ENCODE results near the gene ERC2.
"Not testable (repeated sequence)": the region's sequence is repeated elsewhere in the genome, so short reads cannot be mapped to it uniquely, and the experiment has no call there.

ERC2 gene

GRCh38 chr3:56060521-56061278 is 407.6 kb downstream of the ERC2 start:
- no peak for DNase-seq (ENCODE audit: low read depth)

- DNase-seq (ENCODE audit: low read depth): no peak
Measured at GRCh38 chr3:56059731-56060130, 408.5 kb downstream of the ERC2 start.

- DNase-seq (ENCODE audit: low read depth): no peak
Measured at GRCh38 chr3:56055951-56056350, 412.3 kb downstream of the ERC2 start.

DNA sequence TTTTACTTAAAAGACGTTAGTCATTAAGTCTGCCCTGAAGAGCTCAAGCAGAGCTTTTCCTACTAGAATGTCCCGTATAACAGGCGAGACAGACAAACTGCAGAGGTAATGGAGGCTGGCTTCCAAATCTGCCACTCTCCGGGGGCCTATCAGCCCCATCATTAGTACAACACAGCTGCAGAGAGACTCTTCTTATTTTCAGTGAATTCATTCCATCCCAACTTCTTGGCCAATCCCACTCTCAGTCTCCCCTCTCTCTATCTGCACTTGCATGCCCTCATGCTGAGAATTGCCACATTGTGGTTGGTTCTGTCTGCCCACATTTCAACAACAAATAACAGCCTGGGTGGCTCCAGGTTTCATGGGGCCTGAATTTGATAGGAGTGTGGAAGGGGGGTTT is 412.7 kb downstream of the ERC2 start:
- DNase-seq (ENCODE audit: low read depth): no peak

- no peak for DNase-seq (ENCODE audit: low read depth)
Measured at GRCh38 chr3:56054844-56055243, 413.4 kb downstream of the ERC2 start.

DNA sequence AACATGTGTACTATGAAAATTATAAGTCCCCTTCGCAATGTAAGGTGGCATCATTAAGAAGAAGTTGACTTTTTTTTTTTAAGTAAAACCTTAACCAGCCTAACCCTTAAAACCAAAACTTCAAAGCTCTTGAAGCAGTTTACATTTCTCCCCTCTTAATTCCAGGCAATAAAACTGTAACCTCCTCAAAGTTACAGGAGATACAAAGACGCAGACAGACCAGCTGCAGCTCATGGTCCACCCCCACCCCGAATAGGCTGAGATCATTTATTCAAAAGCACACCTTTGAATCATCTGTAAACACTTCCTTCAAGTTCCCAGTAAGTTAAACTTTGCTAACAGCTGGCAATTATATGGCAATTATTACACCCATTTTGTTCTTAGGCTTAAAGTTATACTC is 414.5 kb downstream of the ERC2 start:
- no peak for DNase-seq (ENCODE audit: low read depth)

- no peak for DNase-seq (ENCODE audit: low read depth)
Measured at GRCh38 chr3:56052188-56052587, 416.1 kb downstream of the ERC2 start.

- no peak for DNase-seq (ENCODE audit: low read depth)
Measured at GRCh38 chr3:56051052-56051451, 417.2 kb downstream of the ERC2 start.

GRCh38 chr3:56048946-56049345 is 419.3 kb downstream of the ERC2 start:
- no peak for DNase-seq (ENCODE audit: low read depth)

DNA sequence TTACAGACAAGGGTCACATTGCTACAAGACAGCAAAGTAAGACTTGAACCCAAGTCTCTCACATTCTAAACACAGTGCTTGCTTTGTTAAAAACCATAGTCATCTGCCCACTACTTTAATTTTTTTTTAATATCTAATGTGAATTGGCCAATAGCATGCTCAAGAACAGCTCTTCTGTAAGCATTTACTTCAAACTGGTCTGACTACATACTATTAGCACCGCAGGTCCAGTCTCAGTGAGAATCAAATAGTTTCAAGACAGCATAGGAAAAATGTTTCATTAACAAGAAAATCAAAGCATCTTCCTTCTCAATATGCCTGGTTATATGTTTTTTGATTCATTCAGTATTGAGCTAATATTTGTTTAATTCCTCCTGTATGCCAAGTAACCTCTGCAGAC is 419.9 kb downstream of the ERC2 start:
- DNase-seq (ENCODE audit: low read depth): no peak

DNA sequence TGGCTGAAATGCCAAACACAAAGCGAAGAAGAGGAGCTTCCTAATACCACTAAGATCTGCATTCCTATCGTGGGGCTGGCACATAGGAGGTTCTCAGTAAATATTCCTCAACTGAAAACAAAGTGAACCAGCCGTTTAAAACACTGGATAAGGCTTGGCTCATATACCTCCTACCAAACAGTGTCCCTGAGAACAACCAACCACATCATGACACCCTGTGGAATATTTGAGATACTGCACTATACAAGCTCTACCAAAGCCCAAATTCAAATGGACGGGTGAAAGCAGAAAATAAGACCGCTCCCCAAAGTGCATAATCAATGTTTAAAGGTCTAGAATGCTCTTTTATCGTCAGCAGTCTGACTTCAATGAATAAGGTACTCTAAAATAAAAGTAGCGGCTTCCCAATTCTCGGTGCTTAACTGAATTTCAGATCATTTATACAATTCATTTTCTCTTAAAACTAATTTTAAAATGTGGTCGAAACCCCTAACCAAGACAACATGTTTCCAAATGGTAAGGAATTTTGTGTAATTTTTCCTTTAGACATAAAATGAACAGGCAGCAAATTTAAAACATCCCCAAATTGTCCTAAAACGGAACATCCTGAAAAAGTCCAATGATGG is 425.8 kb downstream of the ERC2 start:
- peak; percentile 10 for DNase-seq (ENCODE audit: low read depth)

- no peak for DNase-seq (ENCODE audit: low read depth)
Measured at GRCh38 chr3:56025326-56025725, 442.9 kb downstream of the ERC2 start.

DNA sequence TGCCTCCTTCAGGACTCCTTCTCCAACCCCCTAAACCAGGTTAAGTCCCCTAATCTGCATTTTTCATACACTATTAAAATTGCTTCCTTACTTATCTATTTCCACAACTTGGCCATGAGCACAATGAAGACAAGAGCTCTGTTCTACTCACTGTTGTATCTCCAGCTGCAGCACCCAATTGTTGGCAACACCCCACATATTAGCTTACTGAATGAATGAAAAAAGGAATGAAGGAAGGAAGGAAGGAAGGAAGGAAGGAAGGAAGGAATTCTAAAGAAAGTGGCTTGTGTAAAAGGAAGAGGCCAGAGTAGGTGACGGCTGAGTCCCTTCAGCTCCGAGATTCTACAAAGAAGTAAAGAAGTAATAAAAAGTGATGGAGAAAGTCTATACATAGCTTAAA is 444.7 kb downstream of the ERC2 start:
- no peak for DNase-seq (ENCODE audit: low read depth)

- DNase-seq (ENCODE audit: low read depth): no peak
Measured at GRCh38 chr3:56022619-56023018, 445.6 kb downstream of the ERC2 start.

GRCh38 chr3:56019490-56020146 is 448.6 kb downstream of the ERC2 start:
- DNase-seq (ENCODE audit: low read depth): no peak

- not testable (repeated sequence) for DNase-seq (ENCODE audit: low read depth)
Measured at GRCh38 chr3:56015374-56015773, 452.9 kb downstream of the ERC2 start.

DNA sequence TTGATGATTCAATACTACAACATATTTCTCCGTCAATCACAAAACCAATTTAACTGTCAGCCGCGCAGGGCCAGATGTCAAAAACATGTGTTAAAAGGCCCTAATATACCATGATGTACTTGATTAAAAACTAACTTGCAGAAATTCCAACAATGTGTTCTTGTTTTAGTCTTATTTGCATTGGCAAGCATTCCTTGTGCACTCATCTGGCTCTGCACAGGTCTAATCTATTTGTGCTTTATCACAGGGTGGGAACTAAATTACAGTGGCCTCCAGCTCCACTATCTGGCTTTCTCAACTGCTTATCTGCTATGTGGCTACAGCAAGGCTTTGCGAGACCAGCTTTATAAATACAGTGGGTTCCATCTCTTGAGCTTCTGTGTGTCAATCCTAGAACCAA is 455.5 kb downstream of the ERC2 start:
- DNase-seq (ENCODE audit: low read depth): no peak

DNA sequence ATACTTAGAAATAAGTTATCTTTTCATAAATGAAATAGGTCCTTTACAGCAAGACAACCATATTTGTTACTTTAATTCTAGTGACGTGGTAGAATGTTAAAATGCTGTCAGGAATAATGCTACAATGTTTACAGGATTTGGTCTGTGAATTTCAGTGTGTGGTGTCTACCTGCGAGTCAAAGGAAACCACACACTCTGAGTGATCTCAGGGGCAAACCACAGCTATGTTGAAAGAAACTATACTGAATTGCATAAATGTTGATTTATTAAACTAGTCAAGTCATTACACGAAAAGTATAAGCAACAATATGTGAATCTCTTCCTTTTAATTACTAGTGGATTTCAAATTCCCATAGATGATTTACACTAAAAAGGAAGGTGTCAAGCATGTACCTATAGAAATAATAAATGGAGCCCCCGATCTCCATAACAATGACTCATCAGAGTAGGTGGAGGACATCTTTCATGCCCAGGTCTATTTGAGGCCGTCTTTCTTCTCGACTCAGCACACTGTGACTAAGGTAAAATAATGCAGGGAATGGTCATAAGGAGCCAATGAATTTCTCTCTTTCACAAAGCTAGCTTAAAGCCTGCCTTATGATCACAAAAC is 463.0 kb downstream of the ERC2 start:
- DNase-seq (ENCODE audit: low read depth): no peak

- DNase-seq (ENCODE audit: low read depth): no peak
Measured at GRCh38 chr3:56003129-56003528, 465.1 kb downstream of the ERC2 start.

- no peak for DNase-seq (ENCODE audit: low read depth)
Measured at GRCh38 chr3:56001991-56002390, 466.3 kb downstream of the ERC2 start.

DNA sequence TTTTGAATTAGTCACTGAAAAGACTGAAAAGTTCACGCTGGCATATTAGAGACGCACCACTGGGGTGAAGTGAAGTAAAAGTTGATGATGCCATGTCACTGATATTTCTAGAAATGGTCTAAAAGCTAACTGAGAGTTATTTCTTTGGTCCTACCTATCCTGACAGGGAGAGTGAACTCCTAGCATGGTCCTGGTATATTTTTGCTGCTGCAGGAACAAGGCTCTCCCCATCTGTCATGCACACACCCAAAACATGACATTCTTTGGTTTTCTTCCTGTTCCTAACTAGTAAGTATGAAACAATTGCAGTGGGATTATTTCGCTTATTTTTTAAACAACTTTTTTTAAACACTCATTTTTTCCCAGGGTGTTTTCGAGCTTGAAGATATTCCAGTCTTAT is 466.7 kb downstream of the ERC2 start:
- no peak for DNase-seq (ENCODE audit: low read depth)

DNA sequence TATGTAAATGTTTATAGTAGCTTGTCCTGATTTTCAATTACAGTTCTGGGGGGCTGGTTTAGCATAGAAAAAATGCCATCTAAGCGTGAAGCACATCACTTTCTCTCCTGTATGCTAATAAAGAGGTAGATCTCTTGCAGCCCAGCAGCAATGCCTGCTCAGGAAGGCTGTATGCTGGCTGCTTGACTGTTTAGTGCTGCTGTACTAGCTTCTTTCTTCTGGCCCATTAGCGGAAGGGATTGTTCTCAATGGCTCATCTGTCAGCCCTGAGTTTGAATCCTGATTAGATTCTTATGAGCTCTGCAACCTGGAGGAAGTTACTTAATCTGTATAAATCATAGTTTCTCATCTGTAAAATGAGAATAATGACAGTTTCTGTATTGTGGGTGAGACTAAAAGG is 478.9 kb downstream of the ERC2 start:
- DNase-seq (ENCODE audit: low read depth): no peak

DNA sequence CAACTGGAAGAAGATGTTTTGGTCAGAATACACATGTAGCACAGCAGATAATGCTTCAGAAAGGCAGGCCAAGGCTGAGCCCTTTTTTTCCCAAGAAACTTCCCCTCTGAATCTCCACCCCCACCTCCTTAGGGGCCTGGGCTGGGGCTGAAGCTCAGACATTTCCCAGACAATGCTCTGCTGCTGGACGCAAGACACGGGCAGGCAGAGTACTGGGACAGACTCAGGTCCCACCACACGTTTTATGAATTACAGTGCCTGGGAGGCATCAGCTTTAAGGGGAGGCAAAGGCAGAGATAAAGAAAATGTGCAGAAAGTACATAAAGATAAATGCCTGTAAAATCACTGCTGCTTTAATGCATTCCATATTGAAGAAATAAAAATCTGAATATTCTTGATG is 479.4 kb downstream of the ERC2 start:
- DNase-seq (ENCODE audit: low read depth): no peak

Measured in GM04504 (cell line).